Liver (tissue), 9 donors: ENCODE data around the gene FURIN. TPM values are rescaled to one million over a fixed set of nuclear protein-coding genes. Genes with fewer than 3 reads are reported as not detected.

ENCODE experiments used
- DNase-seq: peaks from one replicate; pipeline ENCODE4 v3.0.0-alpha.2; 2017; ENCODE audit warnings: low spot score
- H3K27ac ChIP-seq, 2 donors: one replicate each; pipeline ENCODE4 v1.7.0; 2013; ENCODE audit warnings: inconsistent platforms in 2 of 2, low read length in 2 of 2, control low read depth in 1 of 2, low read depth in 1 of 2, mild to moderate bottlenecking in 1 of 2
- H3K27me3 ChIP-seq, 4 donors: one replicate each; pipeline versions ENCODE4 v1.6.1 to v1.7.0; 2013; ENCODE audit warnings: low read length in 3 of 4, inconsistent platforms in 1 of 4, mild to moderate bottlenecking in 1 of 4, moderate library complexity in 1 of 4; ENCODE audit not compliant: control insufficient read depth in 4 of 4, insufficient read depth in 4 of 4
- H3K36me3 ChIP-seq, 4 donors: one replicate each; pipeline versions ENCODE4 v1.6.1 to v1.7.0; 2013; ENCODE audit warnings: low read length in 3 of 4, mild to moderate bottlenecking in 3 of 4, low read depth in 1 of 4, moderate library complexity in 1 of 4; ENCODE audit not compliant: control insufficient read depth in 4 of 4, insufficient read depth in 3 of 4
- H3K4me1 ChIP-seq, 4 donors: one replicate each; pipeline versions ENCODE4 v1.6.1 to v1.7.0; 2013; ENCODE audit warnings: low read length in 3 of 4, mild to moderate bottlenecking in 3 of 4, moderate library complexity in 1 of 4; ENCODE audit not compliant: control insufficient read depth in 4 of 4, insufficient read depth in 4 of 4
- H3K4me3 ChIP-seq, 3 donors: one replicate each; pipeline versions ENCODE4 v1.6.1 to v1.7.0; 2013; ENCODE audit warnings: low read length in 3 of 3, control low read depth in 1 of 3, low read depth in 1 of 3, mild to moderate bottlenecking in 1 of 3
- H3K9ac ChIP-seq, 2 donors: one replicate each; pipeline ENCODE4 v1.7.0; 2013; ENCODE audit warnings: low read length in 2 of 2, mild to moderate bottlenecking in 2 of 2, moderate library complexity in 2 of 2, control low read depth in 1 of 2, low read depth in 1 of 2
- H3K9me3 ChIP-seq, 4 donors: one replicate each; pipeline versions ENCODE4 v1.6.1 to v1.7.0; 2013; ENCODE audit warnings: low read length in 3 of 4; ENCODE audit not compliant: control insufficient read depth in 4 of 4
- ATF3 ChIP-seq: IDR thresholded peaks from 2 replicates; pipeline ENCODE4 v1.6.1; 2016; ENCODE audit warnings: antibody characterized with exemption
- CTCF ChIP-seq: fragments of 150-350 bp; IDR thresholded peaks from 2 replicates; pipeline ENCODE4 v1.5.1; 2017; ENCODE audit warnings: improper control_type of control experiment, low read depth, low read length; ENCODE audit not compliant: missing input control
- EGR1 ChIP-seq, 2 donors: IDR thresholded peaks; 2 replicates each; pipeline ENCODE4 v1.6.1; 2016 to 2018; ENCODE audit warnings: antibody characterized with exemption in 2 of 2, low read depth in 2 of 2
- FOXA1 ChIP-seq: IDR thresholded peaks from 2 replicates; pipeline ENCODE4 v1.6.1; 2016; ENCODE audit warnings: antibody characterized with exemption
- FOXA2 ChIP-seq: IDR thresholded peaks from 2 replicates; pipeline ENCODE4 v1.6.1; 2016; ENCODE audit warnings: antibody characterized with exemption
- GABPA ChIP-seq, 2 donors: IDR thresholded peaks in 1 of 2; conservative IDR thresholded peaks in 1 of 2; 2 replicates each; pipeline ENCODE4 v1.6.1; 2016; ENCODE audit warnings: antibody characterized with exemption in 2 of 2, mild to moderate bottlenecking in 1 of 2, moderate library complexity in 1 of 2
- HNF4A ChIP-seq, 2 donors: conservative IDR thresholded peaks; 2 replicates each; pipeline ENCODE4 v1.6.1; 2016; ENCODE audit warnings: antibody characterized with exemption in 2 of 2, mild to moderate bottlenecking in 2 of 2
- HNF4G ChIP-seq: IDR thresholded peaks from 2 replicates; pipeline ENCODE4 v1.6.1; 2016; ENCODE audit warnings: antibody characterized with exemption
- JUND ChIP-seq, 2 donors: IDR thresholded peaks; 2 replicates each; pipeline ENCODE4 v1.6.1; 2016; ENCODE audit warnings: antibody characterized with exemption in 2 of 2
- MAX ChIP-seq: IDR thresholded peaks from 2 replicates; pipeline ENCODE4 v1.6.1; 2016; ENCODE audit warnings: antibody characterized with exemption
- NR2F2 ChIP-seq: IDR thresholded peaks from 2 replicates; pipeline ENCODE4 v1.6.1; 2016; ENCODE audit warnings: antibody characterized with exemption
- RAD21 ChIP-seq, 2 donors: IDR thresholded peaks; 2 replicates each; pipeline ENCODE4 v1.6.1; 2016; ENCODE audit warnings: antibody characterized with exemption in 2 of 2, mild to moderate bottlenecking in 2 of 2
- REST ChIP-seq: IDR thresholded peaks from 2 replicates; pipeline ENCODE4 v1.6.1; 2016; ENCODE audit warnings: antibody characterized with exemption, mild to moderate bottlenecking
- RXRA ChIP-seq, 2 donors: IDR thresholded peaks; 2 replicates each; pipeline ENCODE4 v1.6.1; 2017 to 2018; ENCODE audit warnings: antibody characterized with exemption in 2 of 2, mild to moderate bottlenecking in 1 of 2
- SP1 ChIP-seq: IDR thresholded peaks from 2 replicates; pipeline ENCODE4 v1.6.1; 2018; ENCODE audit warnings: antibody characterized with exemption, mild to moderate bottlenecking
- TAF1 ChIP-seq: conservative IDR thresholded peaks from 2 replicates; pipeline ENCODE4 v1.6.1; 2016; ENCODE audit warnings: antibody characterized with exemption, mild to moderate bottlenecking
- YY1 ChIP-seq: IDR thresholded peaks from 2 replicates; pipeline ENCODE4 v1.6.1; 2016; ENCODE audit warnings: antibody characterized with exemption, mild to moderate bottlenecking
- ZBTB33 ChIP-seq: IDR thresholded peaks from 2 replicates; pipeline ENCODE4 v1.6.1; 2016; ENCODE audit warnings: antibody characterized with exemption
- WGBS: extraction: QIAGEN DNeasy Blood & Tissue Kit; methylation state at CpG from one replicate; pipeline ENCODE4 v1.1.7; 2013; 5-methylcytosine and 5-hydroxymethylcytosine counted together
- polyA plus RNA-seq, 2 donors: library from polyadenylated mRNA; stranded (reverse) in 1 of 2; unstranded in 1 of 2; fragments of 200-250 nt in 1 of 2; fragments of >200 nt in 1 of 2; fragmentation: Nextera tagmentation in 1 of 2; extraction: Ambion mirVana in 1 of 2; gene quantifications; one replicate each; pipeline versions ENCODE4 v1.2.1 to v1.2.3, GENCODE V29; 2013 to 2015
- total RNA-seq, 2 donors: library from RNA; depleted of rRNA; stranded (reverse); fragments of >200 nt; gene quantifications; one replicate each; pipeline ENCODE4 v1.2.3, GENCODE V29; 2014
- donor health status: healthy.
- donor health status: healthy.
- donor health status: healthy.
- donor health status: healthy.
- donor health status: healthy.

Gene FURIN
- total and polyA plus RNA-seq, 4 donors: 102 to 258 (median 164) TPM

GRCh38 chr15:90881978-90882721, 13.8 kb downstream of the FURIN start:
- H3K4me1 ChIP-seq: peaks cover 14 to 79% (median 61%) of the 10 kb centered on the region in 4 donors
- 59% methylated on average over 19 of the region's 19 CpGs for WGBS
- no peak for DNase-seq
- no peaks in the 10 kb centered on the region for H3K27me3 ChIP-seq
- H3K9ac ChIP-seq: peak overlapping the region in 1 of 2 donors; percentile 12
- H3K9me3 ChIP-seq: no peaks in the 10 kb centered on the region
- TF ChIP-seq TAF1 (no peak), YY1 (peak; percentile 23), CTCF (no peak), RXRA (IDR thresholded peaks at IDR 0.05) (peak; percentile 56 to 73), RAD21 (IDR thresholded peaks at IDR 0.05) (peak in 1 of 2 donors; percentile 37), HNF4A (conservative IDR thresholded peaks at IDR 0.05) (peak in 1 of 2 donors; percentile 69)
- peak overlapping the region; percentile 90 for H3K27ac ChIP-seq
- no peak overlapping the region for H3K4me3 ChIP-seq
- H3K36me3 ChIP-seq: peaks cover 16 to 52% (median 30%) of the 10 kb centered on the region in 4 donors

- Histone ChIP-seq H3K4me3 (no peak overlapping the region), H3K9me3 (no peaks in the 10 kb centered on the region), H3K4me1 (peaks cover 14 to 77% (median 64%) of the 10 kb centered on the region in 4 donors), H3K9ac (peak overlapping the region in 1 of 2 donors; percentile 12), H3K36me3 (peaks cover 14 to 45% (median 25%) of the 10 kb centered on the region in 4 donors), H3K27ac (peak overlapping the region; percentile 90), H3K27me3 (no peaks in the 10 kb centered on the region)
- TF ChIP-seq TAF1 (no peak), MAX (no peak), NR2F2 (no peak), REST (no peak), SP1 (no peak), HNF4A (conservative IDR thresholded peaks at IDR 0.05) (no peak), FOXA2 (no peak), ZBTB33 (no peak), HNF4G (no peak), RAD21 (IDR thresholded peaks at IDR 0.05) (no peak), YY1 (no peak), FOXA1 (no peak), JUND (IDR thresholded peaks at IDR 0.05) (no peak), RXRA (IDR thresholded peaks at IDR 0.05) (no peak), EGR1 (IDR thresholded peaks at IDR 0.05; ENCODE audit: low read depth in 2 of 2) (no peak), GABPA (IDR thresholded peaks at IDR 0.05 in 1 of 2, conservative IDR thresholded peaks at IDR 0.05 in 1 of 2) (no peak), ATF3 (no peak)
- WGBS: 61% methylated on average over 13 of the region's 13 CpGs
- DNase-seq: no peak
Observed at GRCh38 chr15:90882781-90883525, 14.6 kb downstream of the FURIN start.
